ENCODE results near the gene ALDH1B1.

DNA sequence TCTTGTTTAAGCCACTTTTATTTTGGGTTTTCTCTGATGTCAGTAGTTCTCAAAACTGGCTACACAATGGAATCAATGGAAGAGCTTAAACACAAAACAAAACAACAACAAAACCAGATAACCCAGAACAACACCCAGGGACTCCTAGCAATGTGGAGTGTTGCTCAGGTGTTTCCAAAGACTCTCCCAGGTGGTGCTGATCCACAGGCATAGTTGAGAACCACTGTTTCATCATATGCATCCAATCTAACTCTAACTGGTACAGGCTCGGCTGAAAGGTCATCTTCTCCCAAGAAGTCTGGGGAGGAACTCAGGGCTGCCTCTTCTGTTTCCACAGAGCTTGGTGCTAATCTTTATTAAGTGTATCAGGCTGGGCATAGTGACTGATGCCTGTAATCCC is 5.4 kb upstream of the ALDH1B1 start:
- TF ChIP-seq, protein P1, sequence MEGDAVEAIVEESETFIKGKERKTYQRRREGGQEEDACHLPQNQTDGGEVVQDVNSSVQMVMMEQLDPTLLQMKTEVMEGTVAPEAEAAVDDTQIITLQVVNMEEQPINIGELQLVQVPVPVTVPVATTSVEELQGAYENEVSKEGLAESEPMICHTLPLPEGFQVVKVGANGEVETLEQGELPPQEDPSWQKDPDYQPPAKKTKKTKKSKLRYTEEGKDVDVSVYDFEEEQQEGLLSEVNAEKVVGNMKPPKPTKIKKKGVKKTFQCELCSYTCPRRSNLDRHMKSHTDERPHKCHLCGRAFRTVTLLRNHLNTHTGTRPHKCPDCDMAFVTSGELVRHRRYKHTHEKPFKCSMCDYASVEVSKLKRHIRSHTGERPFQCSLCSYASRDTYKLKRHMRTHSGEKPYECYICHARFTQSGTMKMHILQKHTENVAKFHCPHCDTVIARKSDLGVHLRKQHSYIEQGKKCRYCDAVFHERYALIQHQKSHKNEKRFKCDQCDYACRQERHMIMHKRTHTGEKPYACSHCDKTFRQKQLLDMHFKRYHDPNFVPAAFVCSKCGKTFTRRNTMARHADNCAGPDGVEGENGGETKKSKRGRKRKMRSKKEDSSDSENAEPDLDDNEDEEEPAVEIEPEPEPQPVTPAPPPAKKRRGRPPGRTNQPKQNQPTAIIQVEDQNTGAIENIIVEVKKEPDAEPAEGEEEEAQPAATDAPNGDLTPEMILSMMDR (conservative IDR thresholded peaks at IDR 0.05; ENCODE audit: low read length), result no peak
- TF ChIP-seq EZH2phosphoT487 (IDR thresholded peaks at IDR 0.05; ENCODE audit: borderline replicate concordance), result no peak
